H9 (cell line): ENCODE results near the gene QPRT. TPM values are rescaled to one million over a fixed set of nuclear protein-coding genes. Genes with fewer than 3 reads are reported as not detected.

Experiments
- DNase-seq: peaks from one replicate; pipeline ENCODE4 v3.0.0-alpha.2; 2017
- H2AFZ ChIP-seq: one replicate; pipeline ENCODE4 v1.6.1; 2013; ENCODE audit warnings: mild to moderate bottlenecking, low read length, control low read depth, moderate library complexity
- H2AK5ac ChIP-seq: 2 replicates; pipeline ENCODE4 v1.6.1; 2013; ENCODE audit warnings: low read length, control low read depth, mixed read lengths; ENCODE audit not compliant: insufficient read length
- H2BK120ac ChIP-seq: one replicate; pipeline ENCODE4 v1.6.1; 2013; ENCODE audit warnings: low read depth, mild to moderate bottlenecking, low read length, control low read depth, inconsistent platforms; ENCODE audit not compliant: poor library complexity, severe bottlenecking
- H2BK12ac ChIP-seq: 2 replicates; pipeline ENCODE4 v1.6.1; 2013; ENCODE audit warnings: low read length, control low read depth, mixed read lengths, low read depth; ENCODE audit not compliant: insufficient read length
- H2BK15ac ChIP-seq: 2 replicates; pipeline ENCODE4 v1.6.1; 2013; ENCODE audit warnings: low read depth, low read length, control low read depth
- H2BK20ac ChIP-seq: one replicate; pipeline ENCODE4 v1.6.1; 2013; ENCODE audit warnings: low read depth, mild to moderate bottlenecking, low read length, control low read depth, inconsistent platforms; ENCODE audit not compliant: poor library complexity, severe bottlenecking
- H2BK5ac ChIP-seq: 2 replicates; pipeline ENCODE4 v1.6.1; 2013; ENCODE audit warnings: low read length, control low read depth, mixed read lengths; ENCODE audit not compliant: insufficient read length
- H3K14ac ChIP-seq: 2 replicates; pipeline ENCODE4 v1.6.1; 2013; ENCODE audit warnings: low read length, control low read depth; ENCODE audit not compliant: insufficient read depth
- H3K18ac ChIP-seq: 2 replicates; pipeline ENCODE4 v1.6.1; 2013; ENCODE audit warnings: low read depth, mild to moderate bottlenecking, mixed read lengths, low read length, control low read depth; ENCODE audit not compliant: insufficient read length
- H3K23ac ChIP-seq: 2 replicates; pipeline ENCODE4 v1.6.1; 2013; ENCODE audit warnings: low read length, control low read depth, mixed read lengths, low read depth; ENCODE audit not compliant: insufficient read length
- H3K23me2 ChIP-seq: 2 replicates; pipeline ENCODE4 v1.6.1; 2013; ENCODE audit warnings: low read depth, mild to moderate bottlenecking, mixed read lengths, low read length, control low read depth; ENCODE audit not compliant: insufficient read length, poor library complexity, severe bottlenecking
- H3K27ac ChIP-seq: 2 replicates; pipeline ENCODE4 v1.5.1; 2013; ENCODE audit warnings: low read length, control low read depth, mixed read lengths, low read depth; ENCODE audit not compliant: insufficient read length
- H3K27me3 ChIP-seq: 2 replicates; pipeline ENCODE4 v1.6.1; 2013; ENCODE audit warnings: low read length, control low read depth, inconsistent platforms; ENCODE audit not compliant: insufficient read depth
- H3K4ac ChIP-seq: 2 replicates; pipeline ENCODE4 v1.6.1; 2013; ENCODE audit warnings: low read depth, mild to moderate bottlenecking, control low read depth, inconsistent platforms, low read length, moderate library complexity
- H3K4me1 ChIP-seq: 2 replicates; pipeline ENCODE4 v1.6.1; 2013; ENCODE audit warnings: low read length, control low read depth, inconsistent platforms; ENCODE audit not compliant: insufficient read depth
- H3K4me2 ChIP-seq: 2 replicates; pipeline ENCODE4 v1.6.1; 2013; ENCODE audit warnings: low read length, control low read depth, mixed read lengths; ENCODE audit not compliant: insufficient read length, insufficient read depth
- H3K56ac ChIP-seq: 2 replicates; pipeline ENCODE4 v1.6.1; 2013; ENCODE audit warnings: low read depth, mild to moderate bottlenecking, mixed read lengths, low read length, control low read depth; ENCODE audit not compliant: insufficient read length
- H3K79me1 ChIP-seq: 2 replicates; pipeline ENCODE4 v1.6.1; 2013; ENCODE audit warnings: low read depth, mild to moderate bottlenecking, moderate library complexity, low read length, control low read depth, inconsistent platforms; ENCODE audit not compliant: insufficient read depth, poor library complexity, severe bottlenecking
- H3K79me2 ChIP-seq: 2 replicates; pipeline ENCODE4 v1.6.1; 2013; ENCODE audit warnings: low read length, control low read depth, inconsistent platforms; ENCODE audit not compliant: insufficient read depth
- H3K9ac ChIP-seq: 2 replicates; pipeline ENCODE4 v1.6.1; 2013; ENCODE audit warnings: low read length, control low read depth, mixed read lengths; ENCODE audit not compliant: insufficient read length; ENCODE audit errors: extremely low read depth
- H3K9me3 ChIP-seq: one replicate; pipeline ENCODE4 v1.6.1; 2013; ENCODE audit warnings: low read depth, low read length, inconsistent platforms; ENCODE audit not compliant: control insufficient read depth
- H3T11ph ChIP-seq: one replicate; pipeline ENCODE4 v1.6.1; 2013; ENCODE audit warnings: mild to moderate bottlenecking, low read length, control low read depth, inconsistent platforms
- H4K20me1 ChIP-seq: one replicate; pipeline ENCODE4 v1.6.1; 2013; ENCODE audit not compliant: control insufficient read depth, insufficient read length, insufficient read depth
- H4K5ac ChIP-seq: 2 replicates; pipeline ENCODE4 v1.6.1; 2013; ENCODE audit warnings: low read depth, mild to moderate bottlenecking, mixed read lengths, low read length, control low read depth; ENCODE audit not compliant: insufficient read length
- H4K8ac ChIP-seq: replicated peaks from 2 replicates; pipeline ENCODE4 v1.6.1; 2013; ENCODE audit warnings: low read length, control low read depth, mixed read lengths, low read depth; ENCODE audit not compliant: insufficient read length
- H4K91ac ChIP-seq: 2 replicates; pipeline ENCODE4 v1.6.1; 2013; ENCODE audit warnings: low read depth, mild to moderate bottlenecking, moderate library complexity, mixed read lengths, low read length, control low read depth; ENCODE audit not compliant: insufficient read length
- H3K27ac Mint-ChIP-seq, 3 experiments: 2 replicates in 2 of 3; 3 replicates in 1 of 3; pipeline ENCODE4 v1.8.0; 2020 to 2021; ENCODE audit warnings: mixed read lengths in 3 of 3, mild to moderate bottlenecking in 1 of 3, moderate library complexity in 1 of 3
- H3K27me3 Mint-ChIP-seq: 2 replicates; pipeline ENCODE4 v1.8.0; 2021; ENCODE audit warnings: low read depth, mild to moderate bottlenecking, moderate library complexity, mixed read lengths
- H3K36me3 Mint-ChIP-seq, 3 experiments: 2 replicates in 2 of 3; 3 replicates in 1 of 3; pipeline ENCODE4 v1.8.0; 2020 to 2021; ENCODE audit warnings: low read depth in 3 of 3, mixed read lengths in 3 of 3; ENCODE audit not compliant: insufficient read depth in 1 of 3
- H3K4me1 Mint-ChIP-seq, 2 experiments: 2 replicates each; pipeline ENCODE4 v1.8.0; 2020; ENCODE audit warnings: mixed read lengths in 2 of 2
- H3K4me3 Mint-ChIP-seq, 2 experiments: 2 replicates in 1 of 2; 3 replicates in 1 of 2; pipeline ENCODE4 v1.8.0; 2020 to 2021; ENCODE audit warnings: mild to moderate bottlenecking in 2 of 2, mixed read lengths in 2 of 2, moderate library complexity in 1 of 2
- H3K9me3 Mint-ChIP-seq, 2 experiments: 2 replicates in 1 of 2; 3 replicates in 1 of 2; pipeline ENCODE4 v1.8.0; 2020; ENCODE audit warnings: mild to moderate bottlenecking in 2 of 2, mixed read lengths in 2 of 2, moderate library complexity in 1 of 2
- CTCF ChIP-seq: fragments of 200-600 bp; sonication (generic); conservative IDR thresholded peaks from 3 replicates; pipeline ENCODE4 v1.8.0; 2021; ENCODE audit warnings: antibody characterized with exemption, mild to moderate bottlenecking
- WGBS: extraction: QIAGEN DNeasy Blood & Tissue Kit; methylation state at CpG from one replicate; pipeline ENCODE4 v1.1.7; 2013; ENCODE audit warnings: missing lambda C conversion rate, low lambda C conversion rate, mixed read lengths; ENCODE audit not compliant: insufficient read length; ENCODE audit errors: extremely low coverage; 5-methylcytosine and 5-hydroxymethylcytosine counted together
- total RNA-seq: library from RNA; stranded (reverse); gene quantifications from 2 replicates; pipeline ENCODE4 v1.2.1, GENCODE V29; 2021

QPRT gene
- total RNA-seq, 1 experiment from 2014 or later, result 107 TPM

- H2BK15ac ChIP-seq, result no peak overlapping the region
- H2BK120ac ChIP-seq, result no peak overlapping the region
- Mint-ChIP-seq H3K4me3 (peak overlapping the region in 1 of 2 experiments; percentile 1; a peak in 1 of 5 replicates), H3K27me3 (no peaks in the 10 kb centered on the region), H3K9me3 (no peaks in the 10 kb centered on the region; a peak in 3 of 5 replicates), H3K36me3 (peaks cover 24 to 67% (median 58%) of the 10 kb centered on the region in 3 experiments), H3K27ac (peak overlapping the region in 2 of 3 experiments; percentile 11 to 57; a peak in 6 of 7 replicates), H3K4me1 (peaks cover 25 to 27% of the 10 kb centered on the region in 2 experiments)
- H3K23me2 ChIP-seq, result no peaks in the 10 kb centered on the region
- H2AK5ac ChIP-seq, result no peak overlapping the region
- no peak overlapping the region for H3K18ac ChIP-seq
- H4K5ac ChIP-seq, result no peak overlapping the region
- H2BK5ac ChIP-seq, result no peak overlapping the region
- no peak overlapping the region for H3K23ac ChIP-seq
- H3K9me3 ChIP-seq, result no peaks in the 10 kb centered on the region
- H3K4ac ChIP-seq, result no peak overlapping the region
- no peaks in the 10 kb centered on the region; the same call in 1 of the 2 replicates for H3K79me2 ChIP-seq
- H2AFZ ChIP-seq, result no peak overlapping the region
- H2BK20ac ChIP-seq, result no peak overlapping the region
- WGBS, result no CpG with 5 or more reads among the region's 9 CpGs
- H3K27me3 ChIP-seq, result no peaks in the 10 kb centered on the region
- peaks cover 5% of the 10 kb centered on the region; the same call in 1 of the 2 replicates for H3K4me1 ChIP-seq
- H4K20me1 ChIP-seq, result no peaks in the 10 kb centered on the region
- DNase-seq, result no peak
- no peak overlapping the region for H3K56ac ChIP-seq
- H3K14ac ChIP-seq, result no peak overlapping the region; the same call in 1 of the 2 replicates
- no peak overlapping the region for H3K4me2 ChIP-seq
- H4K91ac ChIP-seq, result no peak overlapping the region
- H2BK12ac ChIP-seq, result no peak overlapping the region
- H3T11ph ChIP-seq, result no peak overlapping the region
- H3K27ac ChIP-seq, result no peak overlapping the region
- peaks cover 8% of the 10 kb centered on the region for H3K79me1 ChIP-seq
- no peak overlapping the region for H3K9ac ChIP-seq
- no peak for TF ChIP-seq CTCF
- H4K8ac ChIP-seq, result no peak overlapping the region
These were observed 7.9 kb downstream of the QPRT start for GRCh38 chr16:29686740-29687332.
